HG03558 (cell line): ENCODE measurements around the gene HJURP.

Experiments
- ATAC-seq: cut with Tn5 transposase; IDR thresholded peaks from one replicate; pipeline ENCODE4 v1.9.1; 2021; ENCODE audit warnings: moderate number of reproducible peaks; ENCODE audit not compliant: unreplicated experiment; ENCODE audit errors: extremely low read depth

Gene HJURP

GRCh38 chr2:233816771-233817170, 37.6 kb downstream of the HJURP start:
- ATAC-seq, result no peak

DNA sequence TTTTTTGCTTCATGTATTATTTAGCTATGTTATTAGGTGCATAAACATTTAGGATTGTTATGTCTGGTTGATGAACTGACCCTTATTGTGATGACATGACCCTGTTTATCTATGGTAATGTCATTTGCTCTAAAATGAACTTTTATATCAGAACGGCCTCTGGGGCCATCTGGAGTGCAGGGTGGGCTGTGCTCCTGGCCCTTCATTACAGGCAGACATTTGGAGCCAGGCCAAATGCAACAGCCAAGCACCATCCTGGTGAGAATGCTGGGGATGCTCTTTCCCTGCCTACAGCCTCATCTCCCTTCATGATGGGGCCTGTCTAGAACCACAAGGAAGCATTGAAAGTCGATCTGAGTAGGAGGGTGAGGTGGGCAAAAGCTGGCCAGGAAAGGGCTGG, 38.0 kb downstream of the HJURP start:
- no peak for ATAC-seq

DNA sequence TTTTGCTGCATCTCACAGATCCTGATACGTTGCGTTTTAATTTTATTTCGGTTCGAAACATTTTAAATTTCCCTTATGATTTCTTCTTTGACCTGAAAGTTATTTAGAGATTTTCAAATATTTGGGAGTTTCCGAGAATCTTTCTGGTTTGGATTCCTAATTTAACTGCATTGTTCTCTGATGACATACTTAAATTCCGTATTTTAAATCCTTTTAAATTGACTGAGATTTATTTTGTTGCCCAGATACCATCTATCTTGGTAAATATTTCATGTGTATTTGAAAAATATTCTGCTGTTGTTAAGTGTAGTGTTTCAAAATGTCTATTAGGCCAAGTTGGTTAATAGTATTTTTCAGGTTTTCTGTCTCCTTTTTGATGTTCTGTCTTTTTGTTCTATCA, 38.5 kb downstream of the HJURP start:
- no peak for ATAC-seq

DNA sequence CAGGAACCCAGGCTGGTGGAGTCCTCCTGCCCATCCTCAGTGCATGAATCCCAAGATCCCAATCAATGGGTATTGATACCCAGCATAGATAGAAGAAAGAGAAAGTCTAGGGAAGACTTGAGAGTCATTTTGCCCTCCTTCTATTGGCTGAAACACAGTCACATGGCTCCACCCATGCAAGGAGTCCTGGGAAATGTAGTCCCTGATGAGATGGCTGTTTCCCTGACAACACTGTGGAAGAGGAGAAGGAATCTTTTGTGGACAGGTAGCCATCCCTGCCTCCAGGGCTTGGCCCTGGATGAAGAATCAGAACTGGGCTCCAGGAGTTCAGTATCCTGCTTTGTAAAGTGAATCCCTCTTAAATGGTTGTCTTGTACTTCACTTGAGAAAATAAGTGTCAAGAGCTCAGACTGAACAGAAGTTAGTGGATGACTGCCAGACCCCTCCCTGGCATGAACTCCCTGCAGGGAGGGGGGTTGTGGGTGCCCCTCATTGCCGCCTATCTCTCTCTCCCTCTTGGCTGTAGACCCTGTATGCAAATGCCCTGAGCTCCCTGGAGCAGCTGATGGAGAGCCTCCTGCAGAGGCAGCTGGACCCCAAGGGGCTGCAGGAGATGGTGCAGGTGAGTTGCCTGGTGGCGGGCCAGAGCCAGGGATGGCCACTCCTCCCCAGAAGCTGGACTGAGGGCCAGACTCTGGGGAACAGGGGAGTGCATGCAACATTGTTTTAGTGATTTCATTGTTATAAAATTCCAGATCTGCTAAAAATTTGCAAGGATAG, 40.1 kb downstream of the HJURP start:
- no peak for ATAC-seq

- no peak for ATAC-seq
Observed at GRCh38 chr2:233813236-233814055, 40.9 kb downstream of the HJURP start.

- no peak for ATAC-seq
Observed at GRCh38 chr2:233811732-233812131, 42.6 kb downstream of the HJURP start.

DNA sequence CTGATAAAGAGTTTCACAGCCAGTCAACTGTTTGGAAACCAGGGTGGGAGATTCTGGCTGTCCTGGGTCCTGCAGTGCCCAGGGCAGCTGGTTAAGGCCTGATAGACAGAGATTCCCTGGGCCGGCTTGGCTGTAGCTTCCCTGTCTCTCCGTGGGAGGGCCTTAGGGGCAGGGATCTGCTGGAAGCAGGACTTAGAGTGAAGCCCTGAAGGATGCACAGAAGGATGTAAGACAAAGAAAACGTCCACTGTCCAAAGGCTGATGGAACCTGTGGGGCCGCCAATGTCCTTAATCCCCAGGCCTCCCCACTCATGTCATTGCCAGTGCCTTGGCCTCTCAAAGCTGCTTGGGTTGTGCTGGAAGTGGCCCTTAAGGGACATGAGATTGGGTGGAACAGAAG, 43.2 kb downstream of the HJURP start:
- no peak for ATAC-seq

DNA sequence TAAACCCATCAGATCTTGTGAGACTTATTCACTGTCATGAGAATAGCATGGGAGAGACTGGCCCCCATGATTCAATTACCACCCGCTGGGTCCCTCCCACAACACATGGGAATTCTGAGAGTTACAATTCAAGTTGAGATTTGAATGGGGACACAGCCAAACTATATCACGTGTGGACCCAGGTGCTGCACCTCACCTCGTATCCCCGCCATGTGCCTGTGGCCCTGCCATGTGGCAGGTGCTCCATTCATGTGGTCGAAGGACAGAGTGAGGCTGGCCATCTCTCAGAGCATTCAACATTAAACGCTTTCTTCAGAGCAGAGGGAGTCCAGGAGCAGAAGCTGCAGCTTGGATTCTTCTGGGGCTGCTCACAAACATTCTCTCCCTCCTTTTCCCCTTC, 44.0 kb downstream of the HJURP start:
- no peak for ATAC-seq

- ATAC-seq, result no peak
Observed at GRCh38 chr2:233807966-233808935, 46.1 kb downstream of the HJURP start.

DNA sequence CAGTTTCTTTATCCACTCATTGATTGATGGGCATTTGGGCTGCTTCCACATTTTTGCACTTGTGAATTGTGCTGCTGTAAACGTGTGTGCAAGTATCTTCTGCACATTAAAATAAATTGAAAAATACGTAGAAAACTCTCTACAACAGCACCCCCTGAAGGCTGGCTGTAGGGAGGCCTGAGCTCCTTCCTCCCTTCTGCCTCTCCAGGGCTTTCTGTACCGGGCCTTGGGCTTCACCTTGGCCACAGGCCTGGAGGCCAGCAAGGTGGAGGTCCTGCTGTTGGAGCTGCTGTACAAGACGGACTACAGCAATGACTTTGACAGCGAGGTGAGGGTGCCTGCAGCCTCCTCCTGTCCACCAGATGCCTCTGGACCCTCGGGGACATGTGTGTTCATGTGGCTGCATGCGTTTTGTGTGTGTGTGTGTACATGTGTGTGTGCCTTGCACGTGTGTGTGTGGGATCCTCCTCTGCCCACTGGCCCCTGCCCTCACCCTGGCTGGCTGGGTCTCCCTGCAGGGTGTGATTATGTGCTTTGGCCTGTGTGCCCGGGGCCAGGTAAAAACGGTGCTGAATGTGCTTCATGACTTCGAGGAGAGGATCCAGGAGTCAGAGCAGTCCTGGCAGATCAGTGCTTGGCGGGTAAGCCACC, 47.0 kb downstream of the HJURP start:
- ATAC-seq, result no peak

DNA sequence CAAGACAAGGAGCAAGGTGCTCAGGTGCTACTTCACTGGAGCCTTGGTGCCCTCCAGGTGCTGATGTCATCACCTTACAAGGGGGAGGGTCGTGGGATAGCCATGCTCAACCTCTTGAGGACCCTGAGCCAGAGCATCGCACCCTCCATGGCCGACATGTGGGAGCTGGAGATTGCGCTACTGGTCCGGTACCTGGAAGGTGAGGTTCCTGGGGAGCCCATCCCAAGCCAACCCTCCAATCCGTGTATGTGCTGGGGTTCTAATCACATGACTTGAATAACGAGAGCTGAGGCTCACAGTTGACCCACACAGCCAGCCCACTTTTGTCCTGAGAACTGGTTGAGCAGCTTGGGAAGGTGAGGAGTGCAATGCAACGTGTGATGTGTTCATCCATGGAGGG, 50.3 kb downstream of the HJURP start:
- no peak for ATAC-seq

- no peak for ATAC-seq
Observed at GRCh38 chr2:233803292-233803911, 50.9 kb downstream of the HJURP start.

DNA sequence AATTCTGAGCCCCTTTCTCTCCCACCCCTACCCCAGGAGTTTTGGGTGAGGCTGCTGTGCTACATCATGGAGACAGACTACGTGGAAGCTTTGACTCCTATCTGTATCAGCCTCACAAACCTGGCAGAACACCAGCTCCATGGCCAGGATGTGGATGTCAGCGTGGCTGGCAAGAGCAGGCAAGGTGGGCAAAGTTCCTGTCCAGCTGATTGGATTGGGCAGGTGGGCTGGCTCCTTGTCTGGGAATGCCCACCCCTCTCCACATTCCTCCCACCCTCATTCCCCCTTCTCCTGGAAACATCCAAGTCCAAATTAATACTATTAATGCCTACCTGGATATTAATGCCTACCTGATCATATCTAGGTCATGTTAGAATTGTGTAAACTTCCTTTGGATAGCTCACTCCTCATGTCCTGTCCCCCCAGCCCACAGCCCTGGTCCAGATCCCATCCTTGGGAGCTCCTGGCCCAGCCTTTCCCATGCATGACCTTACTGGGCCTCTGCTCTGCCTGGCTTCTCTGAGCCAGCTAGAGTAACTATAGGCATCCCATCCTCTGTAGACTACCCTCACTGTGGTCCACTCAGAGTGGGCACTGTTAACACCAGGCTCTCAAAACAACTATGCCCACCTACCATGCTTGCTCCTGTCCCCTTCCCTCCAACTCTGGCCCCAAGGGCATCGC, 52.1 kb downstream of the HJURP start:
- no peak for ATAC-seq

DNA sequence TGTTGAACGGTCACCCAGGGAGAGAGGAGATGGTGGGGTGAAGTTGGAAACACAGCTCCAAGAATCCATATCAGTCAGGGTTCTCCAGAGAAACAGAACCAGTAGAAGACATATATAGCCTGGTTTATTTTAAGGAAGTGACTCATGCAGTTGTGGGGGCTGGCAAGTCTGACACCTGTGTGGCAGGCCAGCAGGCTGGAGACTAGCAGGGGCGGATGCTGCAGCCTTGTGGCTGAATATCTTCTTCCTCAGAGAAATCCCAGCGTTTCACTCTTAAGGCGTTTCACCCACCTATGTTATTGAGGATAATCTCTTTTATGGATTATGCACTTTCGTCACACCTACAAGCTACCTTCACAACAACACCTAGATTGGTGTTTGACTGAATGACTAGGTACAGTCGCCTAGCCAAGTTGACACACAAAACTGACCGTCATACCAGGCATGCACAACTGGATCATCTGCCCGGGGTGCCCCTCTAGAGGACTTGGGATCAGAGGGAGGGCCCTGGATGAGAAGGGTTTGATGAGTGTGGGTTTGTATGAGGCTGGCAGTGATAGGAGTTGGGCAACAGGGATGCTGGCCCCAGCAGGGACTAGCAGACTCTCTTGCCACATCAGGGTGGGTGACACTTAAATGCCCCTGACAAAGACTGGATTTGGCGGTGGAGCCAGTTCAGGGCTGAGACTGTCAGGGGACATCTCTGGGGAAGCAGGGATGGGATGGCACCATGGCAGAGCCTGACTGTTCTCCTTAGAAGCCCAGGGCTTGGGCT, 52.8 kb downstream of the HJURP start:
- ATAC-seq, result no peak

- ATAC-seq, result no peak
Observed at GRCh38 chr2:233800208-233800607, 54.1 kb downstream of the HJURP start.

DNA sequence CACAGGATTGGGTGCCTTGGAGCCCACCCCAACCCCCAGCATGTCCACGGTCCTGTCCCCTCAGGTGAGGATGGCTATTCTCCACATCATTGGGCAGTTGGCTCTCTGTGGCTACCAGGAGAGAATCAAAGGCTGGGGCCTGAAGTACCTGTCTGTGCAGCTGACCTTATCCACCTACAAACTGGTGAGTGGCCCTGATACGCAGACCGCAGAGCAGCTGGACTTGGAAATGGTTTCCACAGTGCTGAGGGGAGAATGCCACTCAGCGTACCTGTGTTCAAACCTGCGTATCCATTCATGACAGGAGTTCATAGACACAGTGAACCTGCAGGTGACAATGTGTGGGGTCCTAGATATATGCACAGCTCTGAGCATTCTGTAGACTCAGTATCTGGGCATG, 54.6 kb downstream of the HJURP start:
- no peak for ATAC-seq

GRCh38 chr2:233799087-233799665, 55.2 kb downstream of the HJURP start:
- no peak for ATAC-seq
